Fibroblast of the aortic adventitia (primary cell): Measurements from ENCODE around the gene KLK14. TPM values are rescaled to one million over a fixed set of nuclear protein-coding genes. Genes with fewer than 3 reads are reported as not detected.

Experiments
- DNase-seq: peaks from one replicate; pipeline ENCODE4 v3.0.0-alpha.2; 2010; ENCODE audit warnings: low read depth
- H3K4me3 ChIP-seq: 2 replicates; pipeline ENCODE4 v1.5.1; 2011; ENCODE audit warnings: low read depth, mild to moderate bottlenecking, control low read depth, low read length, moderate library complexity
- CTCF ChIP-seq: IDR thresholded peaks from 2 replicates; pipeline ENCODE4 v1.5.1; 2011; ENCODE audit warnings: mild to moderate bottlenecking, low read length, control low read depth, inconsistent platforms; ENCODE audit not compliant: insufficient read depth
- total RNA-seq: library from RNA; depleted of rRNA; stranded (reverse); fragments of >200 nt; gene quantifications from 2 replicates; pipeline ENCODE4 v1.2.3, GENCODE V29; 2012; ENCODE audit warnings: low replicate concordance

KLK14 gene
- total RNA-seq, 1 donor, result not detected

DNA sequence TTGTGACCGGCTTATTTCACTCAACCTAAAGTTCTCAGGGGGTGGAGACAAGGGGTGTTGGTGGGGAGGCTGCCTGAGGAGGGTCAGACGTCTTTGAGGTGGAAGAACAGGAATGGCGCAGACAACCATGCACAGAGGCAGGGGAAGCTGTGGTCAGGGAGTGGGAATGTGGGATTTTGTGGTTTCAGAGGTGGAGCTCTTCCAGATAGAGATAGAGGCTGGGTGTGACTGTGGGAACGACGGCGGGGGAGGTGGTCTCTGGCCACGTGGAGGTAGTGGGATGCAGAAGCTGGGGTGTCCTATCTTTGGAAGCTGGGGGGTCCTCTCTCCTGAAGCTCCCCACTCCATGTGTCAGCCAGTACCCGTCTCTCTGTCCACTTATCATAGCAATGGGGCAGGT is 7.8 kb upstream of the KLK14 start:
- no peak for DNase-seq
- H3K4me3 ChIP-seq, result no peak overlapping the region
- no peak for TF ChIP-seq CTCF

DNA sequence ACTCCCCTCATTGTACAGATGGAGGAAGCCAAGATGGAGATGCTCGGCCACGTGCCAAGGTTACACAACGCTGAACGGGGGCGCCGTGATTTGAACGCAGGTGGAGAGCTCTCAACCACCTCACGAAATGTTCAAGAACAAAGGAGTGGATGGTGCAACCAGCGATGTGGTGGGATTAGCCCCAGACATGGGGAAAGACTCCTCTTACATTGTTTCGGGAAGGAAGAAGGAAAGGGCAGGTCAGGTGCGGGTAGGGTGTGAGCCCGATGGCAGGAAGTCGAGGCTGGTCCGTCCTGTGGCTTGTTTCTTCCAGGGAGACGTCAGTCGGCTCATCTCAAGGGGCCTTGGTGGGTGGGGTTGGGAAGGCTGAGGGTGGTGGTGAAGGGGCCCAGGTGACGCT is 7.1 kb upstream of the KLK14 start:
- H3K4me3 ChIP-seq, result no peak overlapping the region
- no peak for DNase-seq
- no peak for TF ChIP-seq CTCF

GRCh38 chr19:51086153-51086850 is 3.6 kb upstream of the KLK14 start:
- no peak overlapping the region for H3K4me3 ChIP-seq
- no peak for TF ChIP-seq CTCF
- no peak for DNase-seq

DNA sequence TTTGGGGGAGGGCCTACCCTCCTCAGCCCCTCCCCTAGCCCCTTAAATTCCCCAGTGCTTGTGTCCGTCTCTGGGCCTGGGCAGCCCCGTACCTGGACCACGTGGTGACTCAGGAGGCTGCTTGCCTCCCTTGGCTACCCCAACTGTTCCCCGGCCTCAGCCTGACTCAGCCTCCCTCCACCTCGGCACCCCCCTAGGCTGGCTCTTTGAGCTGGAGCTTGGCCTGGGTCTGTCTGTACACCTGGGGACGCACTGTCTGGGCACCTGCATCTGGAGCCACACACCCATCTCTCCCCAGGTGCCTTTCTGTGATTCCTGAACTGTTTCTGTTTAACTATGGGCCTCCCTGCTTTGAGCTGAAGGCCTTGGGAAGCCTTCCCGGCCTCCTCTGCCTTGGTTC is 1.8 kb upstream of the KLK14 start:
- no peak for TF ChIP-seq CTCF
- no peak overlapping the region for H3K4me3 ChIP-seq
- no peak for DNase-seq

DNA sequence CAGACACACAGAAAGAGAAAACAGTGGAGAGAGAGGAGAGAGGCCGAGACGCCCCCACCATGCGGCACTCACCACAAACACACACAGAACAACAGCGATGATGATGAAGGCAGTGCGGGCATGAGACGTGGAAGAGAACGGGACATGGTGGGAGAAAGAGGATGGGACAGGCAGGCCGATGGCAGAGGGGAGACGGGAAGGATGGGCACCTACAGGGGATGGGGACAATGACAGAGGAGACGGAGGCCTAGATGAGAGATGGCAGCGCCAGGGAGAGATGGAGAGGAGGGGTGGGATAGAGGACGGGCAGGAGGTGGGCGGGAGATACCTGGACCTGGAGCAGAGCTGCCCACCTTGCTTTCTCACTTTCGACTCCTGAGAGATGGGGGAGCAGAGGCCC is 1.1 kb upstream of the KLK14 start:
- no peak overlapping the region for H3K4me3 ChIP-seq
- DNase-seq, result no peak
- TF ChIP-seq CTCF, result no peak

DNA sequence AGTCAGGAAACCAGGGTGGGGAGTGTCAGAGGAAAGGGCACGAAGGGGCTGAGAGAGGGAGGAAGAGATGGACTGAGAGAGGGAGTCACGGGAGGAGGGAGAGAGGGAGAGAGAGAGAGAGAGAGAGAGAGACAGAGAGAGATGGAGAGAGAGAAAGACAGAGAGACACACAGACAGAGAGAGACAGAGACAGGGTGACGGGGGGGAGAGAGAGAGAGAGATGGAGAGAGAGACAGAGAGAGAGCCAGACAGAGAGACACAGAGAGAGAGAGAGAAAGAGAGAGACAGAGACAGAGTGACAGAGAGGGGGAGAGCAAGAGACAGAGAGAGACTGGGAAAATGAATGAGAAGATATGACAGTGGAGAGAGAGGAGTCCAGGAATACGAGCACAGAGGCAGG is 494 bp upstream of the KLK14 start:
- TF ChIP-seq CTCF, result no peak
- no peak overlapping the region for H3K4me3 ChIP-seq
- DNase-seq, result no peak

DNA sequence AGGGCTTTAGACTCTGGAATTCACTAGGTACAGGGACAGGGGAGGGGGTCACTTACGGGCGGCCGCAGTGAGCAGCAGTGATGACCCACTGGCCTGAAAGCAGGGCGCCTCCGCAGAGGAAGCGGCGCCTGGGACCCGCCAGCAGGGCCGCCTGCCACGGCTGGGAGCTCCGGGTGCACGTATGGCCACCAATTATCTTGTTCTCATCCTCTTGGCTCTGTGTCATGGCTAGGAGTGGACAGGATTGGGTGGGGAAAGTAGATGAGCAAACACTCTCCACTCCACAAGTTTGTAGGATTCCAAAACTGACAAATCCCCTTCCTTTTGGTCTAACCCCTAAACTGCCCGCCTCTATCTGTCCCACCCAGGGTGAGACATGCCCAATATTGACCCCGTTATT is 1.2 kb downstream of the KLK14 start:
- DNase-seq, result no peak
- TF ChIP-seq CTCF, result no peak
- no peak overlapping the region for H3K4me3 ChIP-seq
